Astrocyte of the hippocampus (primary cell): ENCODE data around the gene ZC3H18.
"Not testable (repeated sequence)": the region's sequence is repeated elsewhere in the genome, so short reads cannot be mapped to it uniquely, and the experiment has no call there.

Experiments
- DNase-seq: peaks from one replicate; pipeline ENCODE4 v3.0.0; 2011; ENCODE audit warnings: low read depth, low spot score

The ZC3H18 gene

DNA sequence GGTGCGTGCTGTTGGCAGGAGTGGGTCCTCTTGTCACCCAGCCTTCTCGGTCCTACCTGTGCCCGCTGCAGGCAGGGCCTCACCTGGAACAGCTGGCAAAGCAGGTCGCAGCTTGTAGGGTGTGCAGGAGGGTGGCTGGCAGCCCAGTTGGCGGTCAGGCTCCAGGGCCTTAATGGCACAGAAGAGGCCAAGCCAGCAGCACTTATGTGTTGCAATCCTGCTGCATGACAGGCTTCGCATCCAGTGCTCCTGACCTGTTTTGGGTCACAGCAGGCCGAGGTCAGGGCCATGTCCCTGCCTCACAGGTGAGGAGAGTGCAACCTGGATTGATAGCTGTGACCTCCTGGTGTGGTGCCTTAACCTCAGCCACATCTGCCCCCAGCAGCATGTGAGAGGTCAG lies 31.9 kb downstream of the ZC3H18 start:
- DNase-seq = no peak

DNA sequence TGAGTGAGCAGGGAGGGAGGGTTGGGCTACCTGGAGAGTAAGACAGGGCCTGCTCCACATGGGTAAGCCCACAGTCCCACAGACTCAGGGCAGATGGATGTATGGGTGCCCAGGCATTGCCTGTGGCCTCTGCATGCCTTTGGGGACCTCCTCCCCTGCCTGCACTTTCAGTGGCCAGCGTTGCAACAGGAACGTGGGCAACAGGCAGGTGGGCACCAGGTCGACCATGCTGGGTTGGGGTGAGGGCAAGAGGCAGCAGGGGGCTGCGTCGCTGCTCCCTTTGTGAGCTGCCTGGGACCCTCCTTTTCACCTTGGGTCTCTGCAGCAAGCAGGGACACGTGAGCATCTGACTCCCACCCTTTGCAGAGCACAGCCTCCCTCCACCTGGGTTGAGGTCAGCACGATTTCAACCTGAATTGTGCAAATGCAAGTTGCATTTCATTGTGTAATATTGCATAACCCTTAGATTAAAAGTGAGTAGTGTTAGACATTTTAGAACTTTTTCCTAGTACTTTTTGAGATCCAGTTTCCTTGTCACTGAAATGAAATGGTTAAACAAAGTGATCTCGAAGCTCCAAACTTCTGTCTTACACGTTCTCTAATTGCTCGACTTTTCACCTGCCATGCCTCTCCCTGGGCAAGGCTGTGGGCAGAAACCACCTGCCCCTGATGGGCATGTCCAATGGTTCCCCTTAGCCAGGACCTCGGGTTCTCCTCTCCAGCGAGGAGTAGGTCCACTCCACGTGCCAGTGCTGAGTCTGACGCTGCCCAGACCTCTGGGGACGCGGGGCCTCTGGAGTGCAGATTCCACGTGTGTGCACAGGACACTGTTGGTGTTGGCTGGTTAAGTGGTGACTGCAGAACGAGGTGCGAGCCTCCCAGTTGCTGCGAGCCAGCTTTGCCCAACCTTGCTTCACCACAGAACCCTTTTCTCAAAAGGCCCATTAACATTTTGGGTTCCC lies 35.3 kb downstream of the ZC3H18 start:
- no peak for DNase-seq

DNA sequence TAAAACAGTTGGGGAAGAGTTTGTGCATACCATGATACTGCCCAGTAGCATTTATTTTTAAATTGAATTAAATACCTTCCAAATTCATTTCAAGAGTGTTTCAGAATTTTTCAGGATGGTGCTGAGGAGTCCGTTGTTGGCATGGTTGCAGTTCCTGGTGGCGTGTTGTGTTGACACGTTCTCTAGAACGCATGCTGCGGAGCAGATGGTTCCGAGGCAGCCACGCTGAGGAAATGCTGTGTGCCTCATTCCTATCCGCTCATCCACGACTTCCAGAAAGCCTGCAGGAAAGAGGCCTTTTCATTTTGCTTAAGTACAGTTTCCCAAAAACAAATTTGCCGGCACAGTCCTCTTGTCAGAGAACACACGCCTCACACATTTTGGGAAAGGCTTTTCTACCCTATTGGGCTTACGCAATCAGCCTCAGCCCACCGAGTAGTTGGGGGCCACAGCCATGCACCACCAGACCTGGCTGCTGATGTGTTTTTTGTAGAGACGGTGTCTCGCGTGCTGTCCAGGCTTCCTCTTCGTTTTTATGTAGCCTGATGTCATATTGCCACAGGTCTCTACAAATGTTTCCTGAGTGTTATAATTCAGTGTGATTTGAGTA lies 36.0 kb downstream of the ZC3H18 start:
- no peak for DNase-seq

DNA sequence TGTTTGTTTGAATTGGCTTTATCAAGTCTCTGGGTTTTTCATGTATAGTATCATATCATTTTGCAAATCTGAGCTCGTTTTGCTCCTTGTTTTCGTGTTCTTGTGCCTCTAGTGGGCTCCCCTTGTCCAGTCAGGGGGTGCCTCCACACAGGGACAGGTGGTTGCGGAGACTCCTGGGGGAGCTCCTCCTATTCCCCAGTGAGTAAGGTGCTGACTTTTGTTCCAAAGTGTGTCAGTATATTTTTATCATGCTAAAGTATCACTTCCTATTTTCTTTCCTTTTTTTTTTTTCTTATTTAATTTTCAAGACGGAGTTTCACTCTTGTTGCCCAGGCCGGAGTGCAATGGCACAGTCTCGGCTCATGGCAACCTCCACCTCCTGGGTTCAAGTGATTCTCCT lies 37.9 kb downstream of the ZC3H18 start:
- no peak for DNase-seq

DNA sequence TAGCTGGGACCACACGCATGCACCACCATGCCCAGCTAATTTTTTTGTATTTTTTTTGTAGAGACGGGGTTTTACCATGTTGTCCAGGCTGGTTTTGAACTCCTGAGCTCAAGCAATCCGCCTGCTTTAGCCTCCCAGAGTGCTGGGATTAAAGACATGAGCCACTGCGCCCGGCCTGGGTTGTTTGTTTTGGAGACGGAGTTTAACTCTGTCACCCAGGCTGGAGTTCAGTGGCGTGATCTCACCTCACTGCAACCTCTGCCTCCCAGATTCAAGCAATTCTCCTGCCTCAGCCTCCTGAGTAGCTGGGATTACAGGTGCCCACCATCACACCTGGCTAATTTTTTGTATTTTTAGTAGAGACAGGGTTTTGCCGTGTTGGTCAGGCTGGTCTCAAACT lies 39.2 kb downstream of the ZC3H18 start:
- DNase-seq = not testable (repeated sequence)

DNA sequence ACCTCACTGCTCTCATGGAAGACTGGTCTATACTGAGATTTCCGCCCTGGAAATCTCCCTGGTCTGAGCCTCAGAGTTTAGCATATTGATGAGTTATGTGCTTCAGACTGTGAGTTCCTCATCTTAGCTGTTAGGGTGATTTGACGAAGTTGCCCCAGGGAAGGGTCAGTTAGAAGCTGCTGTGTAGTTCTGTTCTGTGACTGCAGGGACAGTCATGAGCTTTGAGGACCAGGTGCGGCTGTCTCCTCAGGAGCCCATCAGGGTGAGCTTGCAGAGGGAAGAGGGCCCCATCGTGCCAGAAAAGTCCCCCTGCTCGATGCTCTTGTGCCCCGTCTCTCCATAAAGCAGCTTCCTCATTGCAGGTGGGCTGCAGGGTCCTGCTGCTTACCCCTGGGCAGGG lies 39.9 kb downstream of the ZC3H18 start:
- DNase-seq = no peak

DNA sequence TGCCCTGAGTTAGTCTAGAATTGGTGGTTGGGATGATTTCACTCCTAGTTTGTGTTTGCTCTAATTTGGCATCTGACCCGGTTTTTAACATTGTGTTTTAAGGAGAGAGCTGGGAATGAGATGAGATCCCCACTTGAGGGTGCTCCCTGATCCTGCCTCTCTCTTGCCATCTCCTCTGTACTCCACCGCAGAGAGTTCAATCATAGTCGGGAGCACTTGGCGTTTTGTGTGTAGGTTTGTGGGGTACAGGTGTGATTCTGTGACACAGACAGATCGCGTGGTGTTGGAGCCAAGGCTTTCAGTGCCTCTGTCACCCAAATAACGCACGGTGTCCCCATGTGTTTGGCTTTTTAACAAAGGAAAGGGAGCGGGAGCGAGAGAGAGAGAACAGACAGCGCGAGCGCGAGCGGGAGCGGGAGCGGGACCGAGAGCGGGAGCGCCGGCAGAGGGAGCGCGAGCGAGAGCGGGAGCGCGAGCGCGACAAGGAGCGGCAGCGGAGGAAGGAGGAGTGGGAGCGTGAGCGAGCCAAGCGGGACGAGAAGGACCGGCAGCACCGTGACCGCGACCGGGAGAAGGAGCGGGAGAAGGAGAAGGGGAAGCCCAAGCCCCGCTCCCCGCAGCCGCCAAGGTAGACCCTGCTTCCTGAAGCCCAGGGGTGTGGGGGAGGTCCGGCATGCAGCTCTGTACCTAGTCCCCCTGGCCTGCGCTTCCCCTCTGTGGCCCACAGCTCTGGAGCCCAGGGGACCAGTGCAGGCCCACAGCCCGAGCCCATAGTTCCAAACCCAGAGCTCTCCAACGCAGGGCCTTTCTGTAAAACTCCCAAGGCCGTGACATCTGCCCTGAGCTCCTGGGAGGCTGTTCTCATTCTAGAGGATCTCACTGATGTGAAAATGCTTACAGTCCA lies 41.0 kb downstream of the ZC3H18 start:
- peak; percentile 51 for DNase-seq

DNA sequence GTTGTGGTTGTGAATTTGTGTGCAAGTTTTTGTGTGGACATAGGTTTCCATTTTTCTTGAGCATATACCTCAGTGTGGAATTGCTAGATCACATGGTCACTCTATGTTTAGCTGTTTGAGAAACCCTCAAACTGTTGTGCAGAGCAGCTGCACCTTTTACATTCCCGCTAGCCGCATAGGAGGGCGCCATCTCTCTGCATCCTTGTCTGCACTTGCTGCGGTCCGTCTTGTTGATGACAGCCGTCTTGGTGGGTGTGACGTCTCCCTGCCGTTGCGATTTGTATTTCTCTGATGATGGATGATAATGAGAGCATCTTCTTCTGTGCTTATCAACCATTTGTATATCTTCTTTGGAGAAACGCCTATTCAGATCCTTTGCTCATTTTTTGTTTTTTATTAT lies 43.1 kb downstream of the ZC3H18 start:
- DNase-seq = no peak

DNA sequence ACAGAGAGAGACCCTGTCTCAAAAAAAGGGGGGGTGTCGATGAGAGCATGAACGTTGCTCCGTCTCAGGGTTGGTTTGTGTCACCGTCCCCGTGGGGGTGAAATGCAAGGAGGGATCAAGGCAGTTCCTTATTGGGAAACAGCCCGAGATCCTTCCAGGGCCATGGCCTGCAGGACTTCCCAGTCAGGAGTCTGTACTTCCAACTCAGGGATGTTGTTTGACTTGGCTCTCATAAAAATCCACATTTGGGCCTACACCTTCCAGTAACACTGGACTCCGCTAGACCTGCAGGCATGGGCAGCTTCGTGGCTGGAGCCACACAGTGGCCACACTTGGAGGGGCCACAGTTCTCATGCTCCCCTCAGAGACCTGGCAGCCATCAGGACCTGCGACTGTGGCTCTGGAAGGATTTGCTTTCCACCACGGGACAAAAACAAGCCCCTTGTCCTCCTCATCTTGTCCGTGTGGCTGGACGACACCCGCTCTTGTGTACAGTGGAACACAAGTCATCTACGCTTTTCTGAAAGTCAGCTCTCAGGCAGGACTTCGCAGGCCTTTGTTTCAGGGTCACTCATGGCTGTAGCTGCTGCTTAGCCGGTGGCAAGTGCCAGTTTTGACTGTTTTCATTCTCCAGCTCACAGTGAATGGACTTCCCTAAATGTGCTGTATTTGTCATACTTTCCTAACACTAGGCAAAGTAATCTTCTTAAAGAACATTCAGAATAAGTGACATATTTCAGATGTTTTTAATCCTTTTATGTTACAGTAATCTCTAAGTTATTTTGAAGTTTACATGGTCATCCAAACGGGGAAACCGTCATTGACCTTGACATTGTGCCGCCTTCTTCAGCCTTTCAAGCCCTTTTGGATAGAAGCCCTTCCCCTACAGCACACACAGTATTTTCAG lies 44.0 kb downstream of the ZC3H18 start:
- peak; percentile 21 for DNase-seq

DNA sequence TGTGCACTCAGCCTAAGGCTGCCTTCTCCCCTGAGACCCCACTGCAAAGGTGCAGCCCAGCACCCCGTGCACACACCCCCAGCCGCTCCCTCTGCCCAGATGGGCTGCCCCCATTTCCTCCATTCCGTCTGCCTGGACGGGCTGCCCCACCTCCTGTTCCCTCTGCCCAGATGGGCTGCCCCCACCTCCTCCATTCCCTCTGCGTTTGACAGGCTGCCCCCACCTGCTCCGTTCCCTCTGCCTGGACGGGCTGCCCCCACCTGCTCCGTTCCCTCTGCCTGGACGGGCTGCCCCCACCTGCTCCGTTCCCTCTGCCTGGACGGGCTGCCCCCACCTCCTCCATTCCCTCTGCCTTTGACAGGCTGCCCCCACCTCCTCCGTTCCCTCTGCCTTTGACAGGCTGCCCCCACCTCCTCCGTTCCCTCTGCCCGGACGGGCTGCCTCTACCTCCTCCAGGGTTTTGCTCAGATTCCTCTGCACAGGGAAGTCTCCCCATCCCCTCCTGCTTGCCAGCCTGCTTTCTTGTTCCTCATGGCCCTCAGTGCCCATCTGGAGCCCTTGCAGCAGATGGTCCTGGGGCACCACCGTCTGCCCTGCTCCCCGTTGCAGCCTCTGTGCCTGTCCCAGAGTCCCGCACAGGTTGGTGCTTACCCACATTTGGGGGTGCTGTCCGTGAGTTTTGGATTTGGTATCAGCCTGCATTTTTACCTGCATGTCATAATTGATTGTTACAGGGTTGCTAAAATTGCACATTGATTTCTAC lies 44.8 kb downstream of the ZC3H18 start:
- no peak for DNase-seq

DNA sequence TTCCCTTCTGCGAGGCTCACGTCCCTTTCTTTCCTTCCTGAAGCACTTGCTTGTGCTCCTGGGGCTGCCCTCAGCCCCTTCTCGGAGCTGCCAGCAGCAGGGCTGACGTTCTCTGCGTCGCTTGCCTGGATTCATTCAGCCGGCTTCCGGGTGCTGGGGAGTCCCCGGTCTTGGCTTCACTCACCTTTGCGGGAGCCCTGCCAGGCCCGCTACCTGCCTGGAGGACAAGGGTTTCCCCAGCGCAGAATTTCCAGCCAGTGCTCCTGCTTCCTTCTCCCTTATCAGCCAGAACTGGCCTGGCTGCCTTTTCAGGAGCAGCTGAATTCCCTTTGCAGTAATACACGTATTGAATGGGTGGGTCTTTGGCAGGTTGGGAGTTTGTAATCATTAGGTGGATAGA lies 46.1 kb downstream of the ZC3H18 start:
- no peak for DNase-seq

DNA sequence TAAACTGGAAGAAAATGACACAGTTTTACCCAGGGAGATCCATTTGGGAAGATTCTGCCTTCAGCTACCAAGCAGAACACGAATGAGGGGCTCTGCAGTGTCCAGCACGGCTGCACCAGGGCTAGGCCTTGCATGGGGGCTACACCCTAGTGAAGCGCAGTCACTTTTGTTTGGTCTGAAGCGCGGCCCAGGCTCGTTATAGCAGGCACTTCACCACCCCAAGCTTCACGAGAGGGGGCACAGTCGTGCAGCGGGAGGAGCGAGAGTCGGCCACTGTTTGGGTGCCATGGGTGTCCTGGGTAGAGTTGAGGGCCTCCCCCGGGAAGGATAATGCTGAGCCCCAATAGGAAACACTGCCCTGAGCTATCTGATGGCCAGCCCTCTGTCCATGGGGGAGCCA lies 46.5 kb downstream of the ZC3H18 start:
- DNase-seq = no peak

DNA sequence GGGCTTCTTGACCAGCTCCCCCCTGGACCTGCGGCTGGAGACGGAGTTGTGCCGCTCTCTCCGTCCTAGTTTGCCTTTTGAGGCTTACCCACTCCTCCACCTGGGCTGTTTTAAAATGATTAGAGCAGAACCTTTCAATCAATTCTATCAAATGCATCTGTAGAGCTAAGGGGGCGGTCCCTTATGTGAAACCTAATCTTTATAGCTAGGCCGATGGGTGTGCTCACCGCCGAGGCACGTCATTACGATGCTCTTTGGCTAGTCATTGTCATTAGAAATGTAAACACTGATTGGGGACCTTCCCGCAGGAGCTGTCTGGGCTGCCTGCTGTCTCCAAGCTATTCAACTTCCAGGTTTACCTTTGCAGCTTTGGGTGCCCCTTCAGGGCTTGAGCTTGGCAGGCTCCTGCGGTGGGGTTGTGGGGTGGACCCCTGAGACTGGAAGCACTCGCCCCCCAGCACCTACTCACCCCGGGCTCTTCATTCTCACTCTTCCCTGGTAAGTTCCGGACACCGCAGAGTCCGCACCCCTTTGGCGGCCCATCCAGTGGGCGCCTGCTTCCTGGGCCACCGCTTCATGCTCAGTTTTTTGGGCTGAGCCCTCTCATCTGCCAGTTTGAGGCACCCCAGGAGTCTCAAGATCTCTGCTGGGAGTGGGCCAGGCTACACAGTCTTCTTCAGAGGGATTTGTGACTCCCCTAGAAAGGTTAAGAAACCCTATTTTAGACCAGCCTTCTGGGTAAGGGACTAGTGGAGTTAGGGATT lies 47.2 kb downstream of the ZC3H18 start:
- no peak for DNase-seq

DNA sequence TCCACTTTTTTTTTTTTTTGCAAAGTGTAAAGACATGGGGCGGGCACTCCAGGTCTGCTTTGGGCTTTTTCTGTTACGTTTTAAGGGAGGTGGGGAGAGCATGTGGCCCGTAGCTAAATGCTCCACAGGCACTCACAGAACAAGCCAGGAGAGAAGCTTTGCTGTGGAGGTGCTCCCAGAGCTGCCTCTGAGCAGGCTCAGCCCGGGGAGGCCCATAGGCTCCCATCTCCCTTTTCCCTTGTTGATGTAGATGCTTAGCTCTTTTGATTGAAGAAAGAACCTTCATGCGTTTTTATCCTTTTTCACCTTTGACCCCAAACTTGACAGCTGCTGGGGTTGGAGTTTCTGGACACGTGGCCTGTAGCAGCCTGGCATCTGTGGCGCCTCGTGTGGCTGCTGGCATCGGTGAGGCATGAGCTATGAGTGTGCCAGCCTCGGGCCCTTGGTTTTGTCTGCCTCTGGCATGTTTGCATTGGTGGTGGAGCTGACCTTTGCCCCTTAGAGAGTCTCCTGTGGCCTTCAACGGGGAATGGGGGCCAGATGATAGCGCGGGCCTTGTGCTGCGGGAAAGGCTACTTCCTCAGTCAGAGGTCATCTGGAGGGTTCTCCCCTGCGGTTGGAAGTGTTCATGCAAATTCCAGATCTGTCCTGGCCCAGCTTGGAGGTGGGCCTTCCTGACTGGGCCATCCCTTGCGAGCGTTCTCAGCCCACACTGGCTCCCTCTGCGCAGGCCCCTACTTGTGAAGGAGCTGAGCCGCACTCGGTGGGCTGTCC lies 48.2 kb downstream of the ZC3H18 start:
- DNase-seq = no peak

DNA sequence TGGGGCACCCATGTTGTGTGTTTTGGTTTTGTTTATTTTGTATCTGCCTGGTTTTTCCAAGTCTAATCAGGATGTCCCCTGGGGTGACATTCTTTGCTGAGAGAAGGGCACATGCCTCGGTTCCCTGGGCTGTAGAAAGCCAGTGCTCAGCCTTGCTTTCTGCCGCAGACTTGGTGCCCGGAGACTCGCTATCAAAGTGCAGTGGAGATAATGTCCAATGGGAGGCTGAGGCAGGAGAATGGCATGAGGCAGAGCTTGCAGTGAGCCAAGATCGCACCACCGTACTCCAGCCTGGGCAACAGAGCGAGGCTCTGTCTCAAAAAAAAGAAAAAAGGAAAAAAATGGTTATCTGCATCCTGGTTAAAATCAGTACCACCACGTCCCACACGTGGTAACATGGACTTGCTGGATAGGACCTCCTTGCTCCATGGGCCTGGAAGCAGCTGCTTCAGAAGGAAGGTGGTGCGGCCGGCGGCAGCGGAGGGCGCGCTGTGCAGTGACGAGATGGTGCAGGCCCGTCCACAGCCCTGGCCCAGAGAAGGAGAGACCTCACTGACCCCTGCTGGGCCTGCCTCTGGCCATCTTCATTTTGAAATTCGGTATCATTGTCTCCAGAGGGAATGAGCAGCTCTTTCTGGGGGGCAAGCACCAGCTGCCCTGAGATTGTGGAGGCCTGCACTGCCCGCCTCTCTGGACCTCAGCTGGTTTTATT lies 48.9 kb downstream of the ZC3H18 start:
- DNase-seq = no peak

DNA sequence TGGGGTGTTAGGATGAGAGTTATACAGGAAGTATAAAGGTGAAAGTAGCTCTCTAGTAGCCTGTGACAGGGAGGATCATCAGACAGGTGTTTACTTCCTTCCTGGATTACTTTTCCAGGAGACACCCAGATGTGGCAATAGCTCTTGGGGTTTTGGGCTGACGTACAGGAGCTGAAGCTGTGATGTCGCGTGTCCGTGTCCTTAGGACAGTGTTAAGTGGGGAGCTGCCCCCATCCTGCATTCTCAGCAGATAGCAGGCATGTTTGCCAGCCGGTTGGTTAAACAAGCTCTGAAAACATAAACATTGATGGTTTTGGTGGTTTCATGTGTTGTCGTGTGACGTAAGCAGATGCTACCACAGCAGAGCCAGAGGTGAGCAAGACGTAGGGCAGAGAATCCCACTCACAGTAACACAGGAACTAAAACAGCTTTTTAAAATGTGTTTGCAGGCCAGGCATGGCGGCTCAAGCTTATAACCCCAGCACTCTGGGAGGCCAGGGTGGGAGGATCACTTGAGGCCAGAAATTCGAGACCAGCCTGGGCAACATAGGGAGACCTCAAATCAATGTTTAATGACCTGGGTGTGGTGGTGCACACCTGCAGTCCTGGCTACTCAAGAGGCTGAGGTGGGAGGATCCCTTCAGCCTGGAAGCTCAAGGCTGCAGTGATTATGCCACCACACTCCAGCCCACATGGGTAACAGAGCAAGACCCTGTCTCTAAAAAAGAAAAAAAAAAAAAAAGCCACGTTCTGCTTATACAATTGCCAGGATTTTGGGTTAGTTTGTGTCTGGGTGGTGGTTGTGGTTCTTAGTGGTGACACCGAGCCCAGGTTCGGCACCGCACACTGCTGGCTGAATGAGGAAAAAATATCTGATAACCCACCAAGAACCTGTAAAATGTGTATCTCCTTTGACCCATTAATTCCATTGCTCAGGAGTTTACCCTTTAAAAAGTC lies 49.9 kb downstream of the ZC3H18 start:
- DNase-seq = peak; percentile 20

DNA sequence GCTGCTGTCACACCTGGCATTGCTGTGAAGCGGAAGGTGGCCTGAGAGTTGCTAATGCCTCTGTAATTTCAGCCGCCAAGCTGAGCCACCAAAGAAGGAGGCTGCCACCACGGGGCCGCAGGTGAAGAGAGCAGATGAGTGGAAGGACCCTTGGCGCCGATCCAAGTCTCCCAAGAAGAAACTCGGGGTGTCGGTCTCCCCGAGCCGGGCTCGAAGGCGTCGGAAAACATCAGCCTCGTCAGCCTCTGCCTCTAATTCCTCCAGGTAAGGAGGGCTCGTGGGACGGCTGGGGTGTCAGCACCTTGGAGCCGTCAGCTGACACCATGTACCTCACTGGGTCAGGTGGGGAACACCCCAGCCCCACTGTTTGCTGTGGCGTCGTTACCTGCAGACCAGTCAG lies 51.9 kb downstream of the ZC3H18 start:
- no peak for DNase-seq
